HFFc6 (cell line): Measurements from ENCODE around the gene LDLR. TPM values are rescaled to one million over a fixed set of nuclear protein-coding genes. Genes with fewer than 3 reads are reported as not detected.
A peak's percentile ranks its signal among the peaks of the same experiment; 100 is the strongest.
"Not testable (repeated sequence)": the region's sequence is repeated elsewhere in the genome, so short reads cannot be mapped to it uniquely, and the experiment has no call there.

Source experiments
- DNase-seq: peaks from one replicate; pipeline ENCODE4 v3.0.0-alpha.2; 2018
- H3K27ac Mint-ChIP-seq: 2 replicates; pipeline ENCODE4 v1.8.0; 2020; ENCODE audit warnings: mild to moderate bottlenecking, mixed read lengths
- H3K27me3 Mint-ChIP-seq: 2 replicates; pipeline ENCODE4 v1.8.0; 2021; ENCODE audit warnings: mild to moderate bottlenecking, moderate library complexity, mixed read lengths; ENCODE audit not compliant: insufficient read depth
- H3K36me3 Mint-ChIP-seq: 2 replicates; pipeline ENCODE4 v1.8.0; 2021; ENCODE audit warnings: low read depth, mixed read lengths
- H3K4me1 Mint-ChIP-seq: 2 replicates; pipeline ENCODE4 v1.8.0; 2020; ENCODE audit warnings: low read depth, mixed read lengths
- H3K4me3 Mint-ChIP-seq: 2 replicates; pipeline ENCODE4 v1.8.0; 2020; ENCODE audit warnings: mild to moderate bottlenecking, moderate library complexity, mixed read lengths
- H3K9me3 Mint-ChIP-seq: 2 replicates; pipeline ENCODE4 v1.8.0; 2020; ENCODE audit warnings: mild to moderate bottlenecking, mixed read lengths
- CTCF ChIP-seq: fragments of 200-600 bp; sonication (generic); IDR thresholded peaks from 2 replicates; pipeline ENCODE4 v1.5.0; 2021; ENCODE audit warnings: antibody characterized with exemption, mild to moderate bottlenecking
- total RNA-seq, 6 experiments: library from RNA; stranded (reverse); fragmentation: NEBNext Ultra II Directional; extraction: Animal tissue kit (Norgen Biotek cat#: 25700); gene quantifications; 2 replicates in 1 of 6; 3 replicates in 5 of 6; pipeline ENCODE4 v1.2.3, GENCODE V29; 2021

Gene LDLR
- total RNA-seq, 6 experiments from 2014 or later: 22.8 to 34.3 (median 28.0) TPM

- no peak overlapping the region for H3K4me3 Mint-ChIP-seq
- H3K4me1 Mint-ChIP-seq: no peaks in the 10 kb centered on the region; the same call in 1 of the 2 replicates
- H3K9me3 Mint-ChIP-seq: no peaks in the 10 kb centered on the region
- no peak for TF ChIP-seq CTCF
- H3K27me3 Mint-ChIP-seq: peaks cover 3% of the 10 kb centered on the region
- peaks cover 4% of the 10 kb centered on the region; the same call in 1 of the 2 replicates for H3K36me3 Mint-ChIP-seq
- no peak overlapping the region for H3K27ac Mint-ChIP-seq
- no peak for DNase-seq
These were observed 15.7 kb upstream of the LDLR start for GRCh38 chr19:11073568-11073967.

GRCh38 chr19:11076792-11077191 lies 12.5 kb upstream of the LDLR start:
- H3K4me3 Mint-ChIP-seq, H3K4me1 Mint-ChIP-seq, DNase-seq, H3K27ac Mint-ChIP-seq, H3K27me3 Mint-ChIP-seq, H3K9me3 Mint-ChIP-seq, H3K36me3 Mint-ChIP-seq: not testable (repeated sequence)

GRCh38 chr19:11078893-11079292 lies 10.4 kb upstream of the LDLR start:
- peaks cover 3% of the 10 kb centered on the region for H3K27me3 Mint-ChIP-seq
- H3K4me3 Mint-ChIP-seq: no peak overlapping the region
- no peaks in the 10 kb centered on the region for H3K9me3 Mint-ChIP-seq

GRCh38 chr19:11079999-11080398 lies 9.3 kb upstream of the LDLR start:
- Mint-ChIP-seq H3K27ac (no peak overlapping the region), H3K9me3 (no peaks in the 10 kb centered on the region), H3K27me3 (peaks cover 1% of the 10 kb centered on the region; the same call in 1 of the 2 replicates), H3K36me3 (no peaks in the 10 kb centered on the region), H3K4me1 (peaks cover 8% of the 10 kb centered on the region), H3K4me3 (no peak overlapping the region)
- no peak for DNase-seq
- no peak for TF ChIP-seq CTCF

More at GRCh38 chr19:11078893-11079292, 10.4 kb upstream of the LDLR start:
- Mint-ChIP-seq H3K36me3 (no peaks in the 10 kb centered on the region), H3K27ac (no peak overlapping the region), H3K4me1 (peaks cover 2% of the 10 kb centered on the region)
- no peak for TF ChIP-seq CTCF
- DNase-seq: no peak

DNA sequence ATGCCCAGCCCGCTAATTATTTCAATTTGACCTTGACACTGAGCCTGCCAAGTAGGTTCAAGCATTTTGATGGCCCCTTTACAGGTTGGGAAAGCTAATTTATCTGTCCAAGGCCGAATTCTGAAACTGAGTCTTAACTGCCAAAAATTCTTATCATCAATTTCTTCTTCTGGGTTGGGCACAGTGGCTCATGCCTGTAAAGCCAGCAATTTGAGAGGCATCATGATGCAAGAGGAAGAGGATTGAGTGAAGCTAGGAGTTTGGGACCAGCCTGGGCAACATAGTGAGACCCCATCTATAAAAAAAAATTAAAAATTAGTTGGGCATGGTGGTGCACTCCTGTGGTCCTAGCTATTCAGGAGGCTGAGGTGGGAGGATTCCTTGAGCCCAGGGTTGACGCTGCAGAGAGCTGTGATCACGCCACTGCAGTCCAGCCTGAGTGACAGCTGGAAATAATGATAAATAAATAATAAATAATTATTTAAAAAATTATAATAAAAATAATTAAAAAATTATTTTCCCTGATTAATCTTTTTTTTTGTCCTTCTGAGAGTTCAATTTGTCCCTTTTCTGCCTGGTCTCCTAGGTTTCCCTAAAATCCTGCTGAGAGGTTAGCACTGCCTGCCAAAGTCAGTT lies 1.3 kb upstream of the LDLR start:
- DNase-seq: no peak
- Mint-ChIP-seq H3K36me3 (no peaks in the 10 kb centered on the region), H3K9me3 (no peaks in the 10 kb centered on the region), H3K27me3 (peaks cover 4% of the 10 kb centered on the region), H3K27ac (peak overlapping the region; percentile 100), H3K4me1 (peaks cover 45% of the 10 kb centered on the region), H3K4me3 (no peak overlapping the region)
- TF ChIP-seq CTCF: no peak

- Mint-ChIP-seq H3K36me3 (no peaks in the 10 kb centered on the region; the same call in 1 of the 2 replicates), H3K4me1 (peaks cover 45% of the 10 kb centered on the region), H3K4me3 (peak overlapping the region; percentile 87), H3K27ac (peak overlapping the region; percentile 100), H3K27me3 (peaks cover 4% of the 10 kb centered on the region), H3K9me3 (no peaks in the 10 kb centered on the region)
- no peak for DNase-seq
- TF ChIP-seq CTCF: no peak
These were observed 583 bp upstream of the LDLR start for GRCh38 chr19:11088506-11089253.

DNA sequence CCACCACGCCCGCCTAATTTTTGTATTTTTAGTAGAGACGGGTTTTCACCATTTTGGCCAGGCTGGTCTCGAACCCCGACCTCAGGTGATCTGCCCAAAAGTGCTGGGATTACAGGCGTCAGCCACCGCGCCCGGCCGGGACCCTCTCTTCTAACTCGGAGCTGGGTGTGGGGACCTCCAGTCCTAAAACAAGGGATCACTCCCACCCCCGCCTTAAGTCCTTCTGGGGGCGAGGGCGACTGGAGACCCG lies 676 bp downstream of the LDLR start:
- H3K36me3 Mint-ChIP-seq, H3K9me3 Mint-ChIP-seq, H3K27me3 Mint-ChIP-seq: not testable (repeated sequence)
- Mint-ChIP-seq H3K4me1 (peaks cover 44% of the 10 kb centered on the region), H3K27ac (peak overlapping the region; percentile 100), H3K4me3 (peak overlapping the region; percentile 87)
- DNase-seq: peak; percentile 13
